ENCODE results near the gene ZNF8.

Gene ZNF8

DNA sequence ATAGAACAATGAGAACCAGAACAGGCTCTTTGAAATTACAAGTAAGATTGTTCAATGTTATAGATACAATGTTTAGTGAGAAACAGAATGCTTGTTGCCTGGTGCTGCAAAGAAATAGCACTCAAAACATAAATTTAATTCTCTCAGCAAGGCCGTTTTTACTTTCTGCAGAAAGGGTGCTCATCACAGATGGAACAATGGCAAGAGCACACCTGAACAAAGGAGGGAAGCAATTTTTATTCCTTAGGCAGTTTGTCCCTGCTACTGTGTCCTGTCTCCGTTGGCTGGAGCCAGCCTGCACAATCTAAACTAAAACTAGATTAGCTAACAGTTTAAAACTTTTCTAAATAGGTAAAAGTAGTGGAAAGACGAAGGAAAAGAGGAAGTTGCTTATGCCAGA lies 10.4 kb upstream of the ZNF8 start:
- CTCF ChIA-PET: no interaction called here
- H3K4me3 ChIP-seq (ENCODE audit: low read depth, low read length): no peak overlapping the region
- POLR2A ChIA-PET: no interaction called here
- DNase-seq (ENCODE audit: low read depth, low spot score): no peak
- TF ChIP-seq, protein P1, sequence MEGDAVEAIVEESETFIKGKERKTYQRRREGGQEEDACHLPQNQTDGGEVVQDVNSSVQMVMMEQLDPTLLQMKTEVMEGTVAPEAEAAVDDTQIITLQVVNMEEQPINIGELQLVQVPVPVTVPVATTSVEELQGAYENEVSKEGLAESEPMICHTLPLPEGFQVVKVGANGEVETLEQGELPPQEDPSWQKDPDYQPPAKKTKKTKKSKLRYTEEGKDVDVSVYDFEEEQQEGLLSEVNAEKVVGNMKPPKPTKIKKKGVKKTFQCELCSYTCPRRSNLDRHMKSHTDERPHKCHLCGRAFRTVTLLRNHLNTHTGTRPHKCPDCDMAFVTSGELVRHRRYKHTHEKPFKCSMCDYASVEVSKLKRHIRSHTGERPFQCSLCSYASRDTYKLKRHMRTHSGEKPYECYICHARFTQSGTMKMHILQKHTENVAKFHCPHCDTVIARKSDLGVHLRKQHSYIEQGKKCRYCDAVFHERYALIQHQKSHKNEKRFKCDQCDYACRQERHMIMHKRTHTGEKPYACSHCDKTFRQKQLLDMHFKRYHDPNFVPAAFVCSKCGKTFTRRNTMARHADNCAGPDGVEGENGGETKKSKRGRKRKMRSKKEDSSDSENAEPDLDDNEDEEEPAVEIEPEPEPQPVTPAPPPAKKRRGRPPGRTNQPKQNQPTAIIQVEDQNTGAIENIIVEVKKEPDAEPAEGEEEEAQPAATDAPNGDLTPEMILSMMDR (IDR thresholded peaks at IDR 0.05; ENCODE audit: insufficient read depth, low read length, missing control alignments): no peak

GRCh38 chr19:58274771-58275201 lies 4.0 kb upstream of the ZNF8 start:
- ChIA-PET CTCF (no interaction called here), POLR2A (no interaction called here)
- TF ChIP-seq, protein P1 (IDR thresholded peaks at IDR 0.05; ENCODE audit: insufficient read depth, low read length, missing control alignments): no peak
- no peak overlapping the region for H3K4me3 ChIP-seq (ENCODE audit: low read depth, low read length)
- no peak for DNase-seq (ENCODE audit: low read depth, low spot score)

- TF ChIP-seq, protein P1 (IDR thresholded peaks at IDR 0.05; ENCODE audit: insufficient read depth, low read length, missing control alignments): no peak
- no peak overlapping the region for H3K4me3 ChIP-seq (ENCODE audit: low read depth, low read length)
- ChIA-PET CTCF (no interaction called here), POLR2A (no interaction called here)
- no peak for DNase-seq (ENCODE audit: low read depth, low spot score)
These were observed 3.2 kb upstream of the ZNF8 start for GRCh38 chr19:58275564-58275963.

GRCh38 chr19:58277197-58277596 lies 1.6 kb upstream of the ZNF8 start:
- H3K4me3 ChIP-seq (ENCODE audit: low read depth, low read length): no peak overlapping the region
- TF ChIP-seq, protein P1 (IDR thresholded peaks at IDR 0.05; ENCODE audit: insufficient read depth, low read length, missing control alignments): no peak
- CTCF ChIA-PET: no interaction called here
- DNase-seq (ENCODE audit: low read depth, low spot score): no peak
- POLR2A ChIA-PET: no interaction called here

GRCh38 chr19:58277748-58278540 lies 811 bp upstream of the ZNF8 start:
- DNase-seq (ENCODE audit: low read depth, low spot score): no peak
- TF ChIP-seq, protein P1 (IDR thresholded peaks at IDR 0.05; ENCODE audit: insufficient read depth, low read length, missing control alignments): no peak
- ChIA-PET CTCF (no interaction called here), POLR2A (interaction anchor here (0.8 to 1.5 kb wide), 4 partner anchors 49 to 242 kb away, joined by 3 to 6 read pairs (median 4); partner anchors contain the start of genes ZBTB45, ZNF274, ZNF497 and ZNF544)
- H3K4me3 ChIP-seq (ENCODE audit: low read depth, low read length): peak overlapping the region; percentile 66

DNA sequence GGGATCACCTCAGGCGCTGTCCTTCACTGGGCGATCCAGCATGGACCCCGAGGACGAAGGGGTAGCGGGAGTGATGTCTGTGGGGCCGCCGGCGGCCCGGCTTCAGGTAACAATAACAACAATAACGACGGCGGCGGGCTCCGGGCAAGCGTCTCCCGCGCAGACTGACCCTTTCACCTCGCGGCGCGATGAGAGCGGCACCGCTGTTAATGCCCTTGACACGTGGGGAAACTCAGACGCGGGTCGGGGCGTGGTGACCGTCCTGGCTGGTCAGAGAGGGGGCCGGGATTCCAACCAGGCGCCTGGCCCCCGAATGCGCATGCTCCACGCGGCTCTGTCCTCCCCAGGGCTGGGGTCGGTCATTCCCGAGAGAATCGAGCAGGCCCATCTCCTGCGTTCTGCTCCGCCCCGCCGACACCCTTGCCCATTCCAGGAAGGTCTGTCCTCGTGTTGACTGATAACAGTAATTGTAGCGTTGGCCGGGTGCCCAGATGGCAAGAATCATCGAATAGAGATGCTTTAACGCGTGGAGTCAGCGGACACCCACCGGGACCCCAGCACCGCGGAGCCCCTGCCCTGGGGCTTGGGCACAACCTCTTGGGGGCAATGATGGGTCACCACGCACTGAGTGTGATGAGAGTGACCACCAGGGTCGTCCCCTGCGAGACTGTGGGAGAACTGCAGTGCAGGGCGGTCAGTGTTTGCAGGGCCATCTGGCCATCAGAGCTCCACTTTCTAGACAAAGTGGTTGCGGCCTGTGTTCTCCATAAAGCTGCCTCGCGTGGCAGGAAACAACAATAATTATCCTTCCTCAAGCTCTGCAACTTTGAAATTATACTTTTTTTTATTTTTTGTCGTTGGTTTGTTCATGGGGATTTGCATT lies 528 bp downstream of the ZNF8 start:
- no peak for DNase-seq (ENCODE audit: low read depth, low spot score)
- H3K4me3 ChIP-seq (ENCODE audit: low read depth, low read length): peak overlapping the region; percentile 66
- ChIA-PET POLR2A (interaction anchor here (0.7 to 1.5 kb wide), 5 partner anchors 15 to 240 kb away, joined by 3 to 6 read pairs (median 3); partner anchors contain the start of genes ZBTB45, ZNF497 and ZNF544), CTCF (no interaction called here)
- TF ChIP-seq, protein P1 (IDR thresholded peaks at IDR 0.05; ENCODE audit: insufficient read depth, low read length, missing control alignments): no peak
